ENCODE data around the gene GXYLT1. TPM values are rescaled to one million over a fixed set of nuclear protein-coding genes. Genes with fewer than 3 reads are reported as not detected.

GXYLT1 gene
- polyA plus RNA-seq, 1 donor from 2014 or later = 3.2 TPM

- Histone ChIP-seq H3K27ac (ENCODE audit: low read length) (no peak overlapping the region), H3F3A (ENCODE audit: insufficient read depth, low read length, poor library complexity, severe bottlenecking) (peaks cover 7% of the 10 kb centered on the region), H3K4me3 (ENCODE audit: low read length) (peak overlapping the region; percentile 79), H3K9me2 (ENCODE audit: insufficient read depth, low read length) (no peaks in the 10 kb centered on the region), H3K36me3 (ENCODE audit: insufficient read depth, low read length) (no peaks in the 10 kb centered on the region), H4K20me1 (ENCODE audit: insufficient read depth) (no peaks in the 10 kb centered on the region), H2AFZ (ENCODE audit: low read depth, low read length) (peak overlapping the region; percentile 21), H3K27me3 (ENCODE audit: insufficient read depth, low read depth, low read length) (no peaks in the 10 kb centered on the region), H3K4me2 (ENCODE audit: low read length) (peak overlapping the region; percentile 100), H3K79me2 (replicated peaks; ENCODE audit: insufficient read depth, low read length) (peaks cover 38% of the 10 kb centered on the region), H3K9ac (ENCODE audit: low read length) (peak overlapping the region; percentile 56), H3K9me3 (ENCODE audit: low read length) (no peaks in the 10 kb centered on the region)
- TF ChIP-seq RAD21 (conservative IDR thresholded peaks at IDR 0.05) (no peak), TAF1 (IDR thresholded peaks at IDR 0.05; ENCODE audit: low read depth) (no peak), EP300 (conservative IDR thresholded peaks at IDR 0.05; ENCODE audit: poor library complexity, severe bottlenecking) (no peak), MXI1 (conservative IDR thresholded peaks at IDR 0.05; ENCODE audit: poor library complexity, severe bottlenecking) (no peak), CTCF (IDR thresholded peaks at IDR 0.05; ENCODE audit: poor library complexity, severe bottlenecking) (no peak), REST (IDR thresholded peaks at IDR 0.05; ENCODE audit: borderline replicate concordance) (no peak)
Measured at GRCh38 chr12:42143452-42144157, 1.1 kb downstream of the GXYLT1 start.

GRCh38 chr12:42141981-42142606 lies 2.6 kb downstream of the GXYLT1 start:
- H3K36me3 ChIP-seq (ENCODE audit: insufficient read depth, low read length) = no peaks in the 10 kb centered on the region
- no peak overlapping the region for H3K4me3 ChIP-seq (ENCODE audit: low read length)
- peaks cover 7% of the 10 kb centered on the region for H3F3A ChIP-seq (ENCODE audit: insufficient read depth, low read length, poor library complexity, severe bottlenecking)
- no peak overlapping the region for H3K9ac ChIP-seq (ENCODE audit: low read length)
- no peak overlapping the region for H3K4me2 ChIP-seq (ENCODE audit: low read length)
- H3K79me2 ChIP-seq (replicated peaks; ENCODE audit: insufficient read depth, low read length) = peaks cover 44% of the 10 kb centered on the region
- no peaks in the 10 kb centered on the region for H4K20me1 ChIP-seq (ENCODE audit: insufficient read depth)
- no peak overlapping the region for H2AFZ ChIP-seq (ENCODE audit: low read depth, low read length)
- no peaks in the 10 kb centered on the region for H3K9me3 ChIP-seq (ENCODE audit: low read length)
- no peaks in the 10 kb centered on the region for H3K27me3 ChIP-seq (ENCODE audit: insufficient read depth, low read depth, low read length)
- no peaks in the 10 kb centered on the region for H3K9me2 ChIP-seq (ENCODE audit: insufficient read depth, low read length)
- no peak overlapping the region for H3K27ac ChIP-seq (ENCODE audit: low read length)
- TF ChIP-seq EP300 (conservative IDR thresholded peaks at IDR 0.05; ENCODE audit: poor library complexity, severe bottlenecking) = no peak
- TF ChIP-seq REST (IDR thresholded peaks at IDR 0.05; ENCODE audit: borderline replicate concordance) = no peak
- no peak for TF ChIP-seq RAD21 (conservative IDR thresholded peaks at IDR 0.05)
- no peak for TF ChIP-seq EZH2 (IDR thresholded peaks at IDR 0.05; ENCODE audit: borderline replicate concordance, insufficient read depth, low read length, poor library complexity, severe bottlenecking)
- TF ChIP-seq SMC3 (conservative IDR thresholded peaks at IDR 0.05; ENCODE audit: poor library complexity) = no peak
- no peak for TF ChIP-seq TAF1 (IDR thresholded peaks at IDR 0.05; ENCODE audit: low read depth)
- TF ChIP-seq MXI1 (conservative IDR thresholded peaks at IDR 0.05; ENCODE audit: poor library complexity, severe bottlenecking) = no peak
- TF ChIP-seq CTCF (IDR thresholded peaks at IDR 0.05; ENCODE audit: poor library complexity, severe bottlenecking) = no peak
